Vagina (tissue), 2 donors: ENCODE results near the gene CST5. TPM values are rescaled to one million over a fixed set of nuclear protein-coding genes. Genes with fewer than 3 reads are reported as not detected.
"Not testable (repeated sequence)": the region's sequence is repeated elsewhere in the genome, so short reads cannot be mapped to it uniquely, and the experiment has no call there.

ENCODE experiments used
- DNase-seq, 2 donors: peaks; one replicate each; pipeline ENCODE4 v3.0.0-alpha.2; 2017; ENCODE audit errors: extremely low spot score in 2 of 2
- H3K27ac ChIP-seq: fragments of 200-600 bp; sonication (generic); one replicate; pipeline ENCODE4 v1.5.1; 2019
- H3K27me3 ChIP-seq: fragments of 200-600 bp; sonication (generic); one replicate; pipeline ENCODE4 v1.5.1; 2019
- H3K36me3 ChIP-seq, 2 donors: fragments of 200-600 bp; sonication (generic); one replicate each; pipeline ENCODE4 v1.5.1; 2017 to 2019
- H3K4me1 ChIP-seq: fragments of 200-600 bp; sonication (generic); one replicate; pipeline ENCODE4 v1.5.1; 2019
- H3K4me3 ChIP-seq, 2 donors: fragments of 200-600 bp; sonication (generic); 1 replicate in 1 of 2; 2 replicates in 1 of 2; pipeline ENCODE4 v1.5.1; 2016 to 2019
- H3K9me3 ChIP-seq: fragments of 200-600 bp; sonication (generic); one replicate; pipeline ENCODE4 v1.5.1; 2019
- CTCF ChIP-seq, 3 experiments: fragments of 450-650 bp in 2 of 3; fragments of 200-600 bp in 1 of 3; sonication (generic) in 1 of 3; IDR thresholded peaks; one replicate each; pipeline ENCODE4 v1.5.1; 2017 to 2019; ENCODE audit warnings: antibody characterized with exemption in 3 of 3, mild to moderate bottlenecking in 2 of 3, moderate library complexity in 2 of 3
- POLR2A ChIP-seq, 2 donors: fragments of 450-650 bp; IDR thresholded peaks; one replicate each; pipeline ENCODE4 v1.6.1; 2017; ENCODE audit warnings: antibody characterized with exemption in 2 of 2, mild to moderate bottlenecking in 2 of 2, moderate library complexity in 2 of 2
- POLR2AphosphoS5 ChIP-seq, 2 donors: sonication (generic); formaldehyde crosslinking; IDR thresholded peaks; one replicate each; pipeline ENCODE4 v1.9.0; 2017; ENCODE audit warnings: antibody characterized with exemption in 2 of 2, mild to moderate bottlenecking in 2 of 2, low read depth in 1 of 2; ENCODE audit not compliant: insufficient read depth in 1 of 2
- intact Hi-C: fragments of 100-400 bp; cut with DNase I; formaldehyde crosslinking; loops from one replicate; pipeline ENCODE4 v1.15.1; 2023
- total RNA-seq: library from RNA; depleted of rRNA; stranded (reverse); fragments of >200 nt; gene quantifications from one replicate; pipeline ENCODE4 v1.2.3, GENCODE V29; 2016

CST5 gene
- total RNA-seq, 1 donor from 2014 or later, result not detected

- no peak overlapping the region for H3K27ac ChIP-seq
- no peaks in the 10 kb centered on the region for H3K36me3 ChIP-seq
- no peaks in the 10 kb centered on the region for H3K4me1 ChIP-seq
- no peak for DNase-seq
- no peak overlapping the region for H3K4me3 ChIP-seq
- no peaks in the 10 kb centered on the region for H3K27me3 ChIP-seq
- intact Hi-C loops, result no loop called here
- no peaks in the 10 kb centered on the region for H3K9me3 ChIP-seq
- TF ChIP-seq POLR2A (IDR thresholded peaks at IDR 0.05) (no peak), CTCF (IDR thresholded peaks at IDR 0.05) (no peak), POLR2AphosphoS5 (IDR thresholded peaks at IDR 0.05; ENCODE audit: insufficient read depth in 1 of 2, low read depth in 1 of 2) (no peak)
Measured at GRCh38 chr20:23856736-23857135, 22.8 kb downstream of the CST5 start.

- Histone ChIP-seq H3K27ac (no peak overlapping the region), H3K9me3 (no peaks in the 10 kb centered on the region), H3K4me1 (no peaks in the 10 kb centered on the region), H3K4me3 (no peak overlapping the region), H3K27me3 (no peaks in the 10 kb centered on the region), H3K36me3 (no peaks in the 10 kb centered on the region)
- TF ChIP-seq POLR2A (IDR thresholded peaks at IDR 0.05), result no peak
- no peak for TF ChIP-seq CTCF (IDR thresholded peaks at IDR 0.05)
- TF ChIP-seq POLR2AphosphoS5 (IDR thresholded peaks at IDR 0.05; ENCODE audit: insufficient read depth in 1 of 2, low read depth in 1 of 2), result no peak
- DNase-seq, result no peak
- intact Hi-C loops, result no loop called here
Measured at GRCh38 chr20:23856226-23856625, 23.3 kb downstream of the CST5 start.

GRCh38 chr20:23841693-23842092 lies 37.9 kb downstream of the CST5 start:
- Histone ChIP-seq H3K9me3 (no peaks in the 10 kb centered on the region), H3K27ac (no peak overlapping the region), H3K4me1 (no peaks in the 10 kb centered on the region), H3K27me3 (no peaks in the 10 kb centered on the region), H3K4me3 (no peak overlapping the region), H3K36me3 (no peaks in the 10 kb centered on the region)
- intact Hi-C loops, result no loop called here
- TF ChIP-seq POLR2A (IDR thresholded peaks at IDR 0.05) (no peak), CTCF (IDR thresholded peaks at IDR 0.05) (no peak), POLR2AphosphoS5 (IDR thresholded peaks at IDR 0.05; ENCODE audit: insufficient read depth in 1 of 2, low read depth in 1 of 2) (no peak)
- no peak for DNase-seq

GRCh38 chr20:23835716-23836115 lies 43.8 kb downstream of the CST5 start:
- DNase-seq, result no peak
- Histone ChIP-seq H3K36me3 (no peaks in the 10 kb centered on the region), H3K9me3 (no peaks in the 10 kb centered on the region), H3K27me3 (no peaks in the 10 kb centered on the region), H3K4me1 (no peaks in the 10 kb centered on the region), H3K4me3 (no peak overlapping the region), H3K27ac (no peak overlapping the region)
- intact Hi-C loops, result no loop called here
- TF ChIP-seq POLR2AphosphoS5 (IDR thresholded peaks at IDR 0.05; ENCODE audit: insufficient read depth in 1 of 2, low read depth in 1 of 2) (no peak), POLR2A (IDR thresholded peaks at IDR 0.05) (no peak), CTCF (IDR thresholded peaks at IDR 0.05) (no peak)

GRCh38 chr20:23832775-23833513 lies 46.6 kb downstream of the CST5 start:
- intact Hi-C loops, result no loop called here

GRCh38 chr20:23831961-23832360 lies 47.6 kb downstream of the CST5 start:
- H3K27me3 ChIP-seq, H3K36me3 ChIP-seq, H3K9me3 ChIP-seq, H3K27ac ChIP-seq, H3K4me3 ChIP-seq, H3K4me1 ChIP-seq, DNase-seq, intact Hi-C loops: not testable (repeated sequence)

More at GRCh38 chr20:23832775-23833513, 46.6 kb downstream of the CST5 start:
- H3K9me3 ChIP-seq, result no peaks in the 10 kb centered on the region
- no peaks in the 10 kb centered on the region for H3K27me3 ChIP-seq
- no peak overlapping the region for H3K4me3 ChIP-seq
- no peaks in the 10 kb centered on the region for H3K36me3 ChIP-seq
- no peak for TF ChIP-seq CTCF (IDR thresholded peaks at IDR 0.05)
- no peak for TF ChIP-seq POLR2AphosphoS5 (IDR thresholded peaks at IDR 0.05; ENCODE audit: insufficient read depth in 1 of 2, low read depth in 1 of 2)
- DNase-seq, result no peak
- H3K4me1 ChIP-seq, result no peaks in the 10 kb centered on the region
- H3K27ac ChIP-seq, result no peak overlapping the region
